Tibial artery (tissue), 4 donors: ENCODE measurements around the gene MICAL3.

Source experiments
- DNase-seq, 2 donors: peaks; one replicate each; pipeline ENCODE4 v3.0.0-alpha.2; 2019
- H3K27ac ChIP-seq, 2 donors: fragments of 200-600 bp; sonication (generic) in 1 of 2; 1 replicate in 1 of 2; 2 replicates in 1 of 2; pipeline ENCODE4 v1.5.1; 2018 to 2019; ENCODE audit warnings: mild to moderate bottlenecking in 1 of 2
- H3K27me3 ChIP-seq, 2 donors: fragments of 200-600 bp; sonication (generic) in 1 of 2; one replicate each; pipeline versions ENCODE4 v1.5.1 to v1.6.0; 2016 to 2019
- H3K36me3 ChIP-seq, 3 donors: fragments of 200-600 bp; sonication (generic) in 2 of 3; one replicate each; pipeline ENCODE4 v1.5.1; 2016 to 2019; ENCODE audit warnings: mild to moderate bottlenecking in 2 of 3
- H3K4me1 ChIP-seq, 4 donors: fragments of 200-600 bp; sonication (generic) in 2 of 4; 1 replicate in 3 of 4; 2 replicates in 1 of 4; pipeline ENCODE4 v1.5.1; 2016 to 2019
- H3K4me3 ChIP-seq, 2 donors: fragments of 200-600 bp; sonication (generic) in 1 of 2; 1 replicate in 1 of 2; 2 replicates in 1 of 2; pipeline ENCODE4 v1.5.1; 2018 to 2019; ENCODE audit warnings: mild to moderate bottlenecking in 2 of 2
- H3K9me3 ChIP-seq, 3 donors: fragments of 200-600 bp; sonication (generic) in 1 of 3; one replicate each; pipeline ENCODE4 v1.5.1; 2016 to 2019
- CTCF ChIP-seq, 2 experiments: fragments of 200-600 bp in 1 of 2; fragments of 450-650 bp in 1 of 2; IDR thresholded peaks; one replicate each; pipeline ENCODE4 v1.5.1; 2017 to 2019; ENCODE audit warnings: antibody characterized with exemption in 2 of 2, mild to moderate bottlenecking in 1 of 2, moderate library complexity in 1 of 2
- intact Hi-C: fragments of 100-400 bp; cut with DNase I; formaldehyde crosslinking; loops from one replicate; pipeline ENCODE4 v1.15.0; 2023; ENCODE audit warnings: low total_unique reads

The MICAL3 gene

GRCh38 chr22:17907748-17908051, 116.7 kb downstream of the MICAL3 start:
- no peak for TF ChIP-seq CTCF (IDR thresholded peaks at IDR 0.05)
- DNase-seq = no peak
- H3K4me3 ChIP-seq = no peak overlapping the region
- no peaks in the 10 kb centered on the region for H3K9me3 ChIP-seq
- H3K27ac ChIP-seq = no peak overlapping the region
- intact Hi-C loops = no loop called here
- H3K36me3 ChIP-seq = peaks cover 24 to 33% (median 31%) of the 10 kb centered on the region in 3 donors
- no peaks in the 10 kb centered on the region for H3K27me3 ChIP-seq
- peaks cover 0 to 40% (median 21%) of the 10 kb centered on the region in 4 donors for H3K4me1 ChIP-seq

GRCh38 chr22:17906978-17907747, 117.2 kb downstream of the MICAL3 start:
- DNase-seq = no peak
- Histone ChIP-seq H3K4me3 (no peak overlapping the region), H3K9me3 (no peaks in the 10 kb centered on the region), H3K27ac (no peak overlapping the region), H3K36me3 (peaks cover 24 to 37% (median 36%) of the 10 kb centered on the region in 3 donors), H3K27me3 (no peaks in the 10 kb centered on the region), H3K4me1 (peaks cover 0 to 36% (median 21%) of the 10 kb centered on the region in 4 donors)
- intact Hi-C loops = no loop called here
- no peak for TF ChIP-seq CTCF (IDR thresholded peaks at IDR 0.05)

- Histone ChIP-seq H3K9me3 (no peaks in the 10 kb centered on the region), H3K27me3 (no peaks in the 10 kb centered on the region), H3K4me3 (no peak overlapping the region), H3K4me1 (peaks cover 0 to 20% (median 10%) of the 10 kb centered on the region in 4 donors), H3K27ac (no peak overlapping the region), H3K36me3 (peaks cover 31 to 53% (median 52%) of the 10 kb centered on the region in 3 donors)
- DNase-seq = no peak
- intact Hi-C loops = no loop called here
- TF ChIP-seq CTCF (IDR thresholded peaks at IDR 0.05) = no peak
Measured at GRCh38 chr22:17905445-17905844, 118.9 kb downstream of the MICAL3 start.

- H3K4me3 ChIP-seq = no peak overlapping the region
- no peaks in the 10 kb centered on the region for H3K27me3 ChIP-seq
- intact Hi-C loops = no loop called here
- H3K4me1 ChIP-seq = peaks cover 0 to 5% (median 0%) of the 10 kb centered on the region in 4 donors
- peaks cover 39 to 69% (median 67%) of the 10 kb centered on the region in 3 donors for H3K36me3 ChIP-seq
- no peaks in the 10 kb centered on the region for H3K9me3 ChIP-seq
- no peak overlapping the region for H3K27ac ChIP-seq
- no peak for TF ChIP-seq CTCF (IDR thresholded peaks at IDR 0.05)
- DNase-seq = no peak
Measured at GRCh38 chr22:17903564-17904295, 120.6 kb downstream of the MICAL3 start.

GRCh38 chr22:17902960-17903359, 121.4 kb downstream of the MICAL3 start:
- Histone ChIP-seq H3K27ac (no peak overlapping the region), H3K4me3 (no peak overlapping the region), H3K27me3 (no peaks in the 10 kb centered on the region), H3K9me3 (no peaks in the 10 kb centered on the region), H3K36me3 (peaks cover 39 to 75% (median 74%) of the 10 kb centered on the region in 3 donors), H3K4me1 (peaks cover 0 to 5% (median 0%) of the 10 kb centered on the region in 4 donors)
- no peak for TF ChIP-seq CTCF (IDR thresholded peaks at IDR 0.05)
- DNase-seq = no peak
- intact Hi-C loops = no loop called here
